OCI-LY1 (cell line): ENCODE data around the gene RUNX1.

ENCODE experiments used
- H2AFZ ChIP-seq: fragments of 200-600 bp; sonication (generic), shearing (Covaris generic); 2 replicates; pipeline ENCODE4 v1.6.0; 2014; ENCODE audit warnings: antibody characterized with exemption, mild to moderate bottlenecking, low read length
- H3F3A ChIP-seq: fragments of 200-600 bp; sonication (generic), shearing (Covaris generic); 2 replicates; pipeline ENCODE4 v1.6.0; 2014; ENCODE audit warnings: mild to moderate bottlenecking, antibody characterized with exemption, low read length, moderate library complexity; ENCODE audit not compliant: insufficient read depth
- H3K27ac ChIP-seq: fragments of 200-600 bp; sonication (generic); 2 replicates; pipeline ENCODE4 v1.5.1; 2014; ENCODE audit warnings: low read length, mixed run types, mild to moderate bottlenecking, low read depth; ENCODE audit not compliant: poor library complexity, severe bottlenecking
- H3K27me3 ChIP-seq: fragments of 200-600 bp; sonication (generic); 2 replicates; pipeline ENCODE4 v1.6.0; 2014; ENCODE audit warnings: antibody characterized with exemption, mild to moderate bottlenecking, low read length, moderate library complexity; ENCODE audit not compliant: insufficient read depth
- H3K36me3 ChIP-seq: fragments of 200-600 bp; sonication (generic); 2 replicates; pipeline ENCODE4 v1.6.1; 2014; ENCODE audit warnings: mild to moderate bottlenecking, antibody characterized with exemption, low read length, moderate library complexity, mixed read lengths; ENCODE audit not compliant: insufficient read depth
- H3K4me1 ChIP-seq: fragments of 200-600 bp; sonication (generic); 2 replicates; pipeline ENCODE4 v1.5.1; 2014; ENCODE audit warnings: mild to moderate bottlenecking, low read length, moderate library complexity; ENCODE audit not compliant: insufficient read depth, severe bottlenecking
- H3K4me2 ChIP-seq: fragments of 200-600 bp; sonication (generic), shearing (Covaris generic); 2 replicates; pipeline ENCODE4 v1.6.1; 2014; ENCODE audit warnings: low read length
- H3K4me3 ChIP-seq: fragments of 200-600 bp; sonication (generic); 2 replicates; pipeline ENCODE4 v1.5.1; 2014; ENCODE audit warnings: low read length, low read depth, mild to moderate bottlenecking, mixed read lengths; ENCODE audit not compliant: poor library complexity, severe bottlenecking
- H3K79me2 ChIP-seq: fragments of 200-600 bp; shearing (Covaris generic); 2 replicates; pipeline ENCODE4 v1.6.1; 2016; ENCODE audit warnings: mixed run types, low read length, mixed read lengths; ENCODE audit not compliant: insufficient read depth
- H3K9ac ChIP-seq: fragments of 200-600 bp; sonication (generic), shearing (Covaris generic); 2 replicates; pipeline ENCODE4 v1.6.1; 2014; ENCODE audit warnings: mild to moderate bottlenecking, low read length, mixed read lengths
- H3K9me2 ChIP-seq: fragments of 200-600 bp; sonication (generic), shearing (Covaris generic); 2 replicates; pipeline ENCODE4 v1.6.1; 2014; ENCODE audit warnings: low read depth, mild to moderate bottlenecking, low read length, mixed read lengths
- H3K9me3 ChIP-seq: fragments of 200-600 bp; shearing (Covaris generic); 2 replicates; pipeline ENCODE4 v1.6.1; 2014; ENCODE audit warnings: low read length, mixed read lengths
- H4K20me1 ChIP-seq: fragments of 200-600 bp; sonication (generic), shearing (Covaris generic); 2 replicates; pipeline ENCODE4 v1.6.0; 2016; ENCODE audit warnings: mild to moderate bottlenecking, low read length; ENCODE audit not compliant: insufficient read depth
- EZH2 ChIP-seq: fragments of 200-600 bp; sonication (generic), shearing (Covaris generic); IDR thresholded peaks from 2 replicates; pipeline ENCODE4 v1.8.0; 2017; ENCODE audit warnings: borderline replicate concordance, mixed run types, mild to moderate bottlenecking, antibody characterized with exemption, low read length, moderate library complexity, mixed read lengths
- TF ChIP-seq, protein P1 (sequence below): fragments of 200-600 bp; sonication (generic), shearing (Covaris generic); IDR thresholded peaks from 2 replicates; pipeline ENCODE4 v1.5.1; 2017; ENCODE audit warnings: mild to moderate bottlenecking, antibody characterized with exemption, low read length, moderate library complexity, mixed read lengths

RUNX1 gene

GRCh38 chr21:34997294-34997693 is 51.8 kb downstream of the RUNX1 start:
- no peak overlapping the region for H3K4me2 ChIP-seq
- no peaks in the 10 kb centered on the region for H4K20me1 ChIP-seq
- no peak overlapping the region for H3K9ac ChIP-seq
- peaks cover 30% of the 10 kb centered on the region for H3K79me2 ChIP-seq
- no peaks in the 10 kb centered on the region for H3K4me1 ChIP-seq
- H3K9me3 ChIP-seq, result no peaks in the 10 kb centered on the region
- H3K27me3 ChIP-seq, result no peaks in the 10 kb centered on the region
- no peaks in the 10 kb centered on the region for H3K9me2 ChIP-seq
- peaks cover 12% of the 10 kb centered on the region; the same call in 1 of the 2 replicates for H3K36me3 ChIP-seq
- no peak overlapping the region for H3K4me3 ChIP-seq
- no peaks in the 10 kb centered on the region for H3F3A ChIP-seq
- H2AFZ ChIP-seq, result no peak overlapping the region
- no peak overlapping the region for H3K27ac ChIP-seq
- no peak for TF ChIP-seq EZH2
- TF ChIP-seq, protein P1, sequence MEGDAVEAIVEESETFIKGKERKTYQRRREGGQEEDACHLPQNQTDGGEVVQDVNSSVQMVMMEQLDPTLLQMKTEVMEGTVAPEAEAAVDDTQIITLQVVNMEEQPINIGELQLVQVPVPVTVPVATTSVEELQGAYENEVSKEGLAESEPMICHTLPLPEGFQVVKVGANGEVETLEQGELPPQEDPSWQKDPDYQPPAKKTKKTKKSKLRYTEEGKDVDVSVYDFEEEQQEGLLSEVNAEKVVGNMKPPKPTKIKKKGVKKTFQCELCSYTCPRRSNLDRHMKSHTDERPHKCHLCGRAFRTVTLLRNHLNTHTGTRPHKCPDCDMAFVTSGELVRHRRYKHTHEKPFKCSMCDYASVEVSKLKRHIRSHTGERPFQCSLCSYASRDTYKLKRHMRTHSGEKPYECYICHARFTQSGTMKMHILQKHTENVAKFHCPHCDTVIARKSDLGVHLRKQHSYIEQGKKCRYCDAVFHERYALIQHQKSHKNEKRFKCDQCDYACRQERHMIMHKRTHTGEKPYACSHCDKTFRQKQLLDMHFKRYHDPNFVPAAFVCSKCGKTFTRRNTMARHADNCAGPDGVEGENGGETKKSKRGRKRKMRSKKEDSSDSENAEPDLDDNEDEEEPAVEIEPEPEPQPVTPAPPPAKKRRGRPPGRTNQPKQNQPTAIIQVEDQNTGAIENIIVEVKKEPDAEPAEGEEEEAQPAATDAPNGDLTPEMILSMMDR, result no peak

DNA sequence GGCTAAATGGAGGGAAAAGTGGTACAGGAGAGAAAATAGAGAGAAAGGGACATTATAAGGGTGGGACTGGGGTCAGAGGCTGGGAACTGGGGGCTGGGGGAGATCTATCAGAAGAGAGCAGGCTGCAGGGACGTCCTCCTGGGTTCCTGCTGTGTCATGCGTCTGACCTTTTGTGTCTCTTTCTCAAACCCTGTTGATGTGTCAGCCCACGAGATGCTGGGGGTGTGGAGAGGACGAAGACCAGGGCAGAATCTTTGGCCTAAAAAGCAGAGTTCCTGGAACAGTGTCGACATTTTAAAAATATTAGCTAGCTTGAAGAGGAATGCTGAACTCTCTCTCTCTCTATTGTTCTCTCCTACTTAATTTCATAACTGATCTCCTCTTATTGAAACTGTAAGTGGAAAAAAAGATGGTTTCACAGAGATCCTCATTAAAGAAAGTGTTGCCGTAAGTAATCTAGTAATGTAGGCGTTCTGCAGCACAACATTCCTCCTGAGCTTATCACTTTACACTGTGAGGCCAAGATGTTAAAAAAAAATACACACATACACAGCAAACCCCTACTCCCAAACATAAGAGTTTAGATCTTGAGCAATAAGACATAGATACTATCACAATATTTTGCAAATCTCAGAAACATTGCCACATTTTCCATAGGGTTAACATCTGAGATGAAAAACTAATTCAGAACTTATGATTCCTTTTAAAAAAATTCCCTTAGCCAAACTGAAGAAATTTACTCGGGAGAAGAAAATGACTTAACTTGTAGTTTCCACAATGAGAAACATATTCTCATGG is 52.6 kb downstream of the RUNX1 start:
- no peak overlapping the region for H2AFZ ChIP-seq
- no peak overlapping the region for H3K4me3 ChIP-seq
- H3K9me3 ChIP-seq, result no peaks in the 10 kb centered on the region
- H4K20me1 ChIP-seq, result no peaks in the 10 kb centered on the region
- no peaks in the 10 kb centered on the region for H3K27me3 ChIP-seq
- no peak for TF ChIP-seq EZH2
- TF ChIP-seq, protein P1, result no peak
- H3K4me1 ChIP-seq, result no peaks in the 10 kb centered on the region
- H3K27ac ChIP-seq, result no peak overlapping the region
- H3K79me2 ChIP-seq, result peaks cover 23% of the 10 kb centered on the region
- H3K9ac ChIP-seq, result no peak overlapping the region
- no peaks in the 10 kb centered on the region for H3K9me2 ChIP-seq
- H3K4me2 ChIP-seq, result no peak overlapping the region
- no peaks in the 10 kb centered on the region for H3F3A ChIP-seq
- H3K36me3 ChIP-seq, result peaks cover 12% of the 10 kb centered on the region; the same call in 1 of the 2 replicates

DNA sequence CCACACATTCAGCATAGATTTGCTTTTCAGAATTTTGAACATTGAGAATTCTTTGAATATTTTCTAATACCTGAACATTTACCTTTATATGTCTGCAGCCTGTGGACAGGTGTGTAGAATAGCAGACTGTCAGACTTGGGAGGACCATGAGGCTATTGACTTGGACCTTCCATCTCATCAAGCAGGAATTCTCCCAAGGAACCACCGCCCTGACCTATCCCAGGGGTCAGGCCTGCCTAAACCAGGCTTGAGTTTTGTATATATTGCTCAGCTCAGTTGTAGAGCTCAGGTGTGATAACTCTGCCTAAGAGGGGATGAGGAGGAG is 53.2 kb downstream of the RUNX1 start:
- H3K9ac ChIP-seq, result no peak overlapping the region

More for the DNA sequence above, 53.2 kb downstream of the RUNX1 start:
- peaks cover 12% of the 10 kb centered on the region; the same call in 1 of the 2 replicates for H3K36me3 ChIP-seq
- no peaks in the 10 kb centered on the region for H3F3A ChIP-seq
- H3K9me2 ChIP-seq, result no peaks in the 10 kb centered on the region
- peaks cover 18% of the 10 kb centered on the region for H3K79me2 ChIP-seq
- no peak overlapping the region for H3K4me3 ChIP-seq
- no peaks in the 10 kb centered on the region for H3K27me3 ChIP-seq
- no peak for TF ChIP-seq EZH2
- TF ChIP-seq, protein P1, result no peak
- H4K20me1 ChIP-seq, result no peaks in the 10 kb centered on the region
- H3K4me2 ChIP-seq, result no peak overlapping the region
- no peak overlapping the region for H3K27ac ChIP-seq
- H3K9me3 ChIP-seq, result no peaks in the 10 kb centered on the region
- H3K4me1 ChIP-seq, result no peaks in the 10 kb centered on the region
- H2AFZ ChIP-seq, result no peak overlapping the region
